Coronary artery (tissue), 2 donors: ENCODE results near the gene HIRA.

ENCODE experiments used
- DNase-seq: peaks from one replicate; pipeline ENCODE4 v3.0.0-alpha.2; 2017; ENCODE audit warnings: low spot score
- H3K27ac ChIP-seq, 2 donors: fragments of 200-600 bp; sonication (generic); one replicate each; pipeline ENCODE4 v1.5.1; 2016 to 2019
- H3K4me3 ChIP-seq: fragments of 200-600 bp; sonication (generic); 2 replicates; pipeline ENCODE4 v1.5.1; 2016; ENCODE audit warnings: mild to moderate bottlenecking, moderate library complexity
- CTCF ChIP-seq: fragments of 200-600 bp; sonication (generic); IDR thresholded peaks from one replicate; pipeline ENCODE4 v1.5.1; 2019; ENCODE audit warnings: antibody characterized with exemption

HIRA gene

GRCh38 chr22:19355413-19356157, 75.9 kb downstream of the HIRA start:
- no peak for TF ChIP-seq CTCF

GRCh38 chr22:19354201-19354600, 77.3 kb downstream of the HIRA start:
- Histone ChIP-seq H3K4me3 (no peak overlapping the region), H3K27ac (no peak overlapping the region)
- no peak for TF ChIP-seq CTCF
- DNase-seq: no peak

More at GRCh38 chr22:19355413-19356157, 75.9 kb downstream of the HIRA start:
- H3K27ac ChIP-seq: no peak overlapping the region
- H3K4me3 ChIP-seq: no peak overlapping the region
- DNase-seq: no peak

GRCh38 chr22:19353363-19354131, 78.0 kb downstream of the HIRA start:
- Histone ChIP-seq H3K4me3 (no peak overlapping the region), H3K27ac (no peak overlapping the region)
- no peak for DNase-seq
- no peak for TF ChIP-seq CTCF

DNA sequence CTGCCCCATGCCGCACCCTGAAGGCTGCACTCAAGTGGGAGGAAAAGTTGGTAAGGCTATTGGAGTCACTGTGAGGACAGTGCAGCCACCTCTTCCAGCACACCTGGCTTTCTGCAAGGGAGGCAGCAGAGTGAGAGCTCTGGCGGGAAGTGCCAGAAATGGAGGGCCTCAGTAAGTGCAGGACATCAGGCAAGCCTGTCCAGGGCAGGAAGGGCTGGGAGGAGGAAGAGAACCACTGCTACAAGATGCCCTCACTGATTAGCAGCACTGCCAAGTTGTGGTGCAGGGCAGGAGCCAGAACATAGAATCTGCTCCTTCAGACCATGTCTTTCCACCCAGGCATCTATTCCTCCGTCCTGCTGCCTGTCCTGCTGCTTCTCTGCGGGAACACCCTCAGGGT, 78.8 kb downstream of the HIRA start:
- no peak for TF ChIP-seq CTCF
- Histone ChIP-seq H3K27ac (no peak overlapping the region), H3K4me3 (no peak overlapping the region)
- DNase-seq: no peak

GRCh38 chr22:19352217-19352616, 79.3 kb downstream of the HIRA start:
- Histone ChIP-seq H3K27ac (no peak overlapping the region), H3K4me3 (no peak overlapping the region)
- no peak for TF ChIP-seq CTCF
- no peak for DNase-seq

DNA sequence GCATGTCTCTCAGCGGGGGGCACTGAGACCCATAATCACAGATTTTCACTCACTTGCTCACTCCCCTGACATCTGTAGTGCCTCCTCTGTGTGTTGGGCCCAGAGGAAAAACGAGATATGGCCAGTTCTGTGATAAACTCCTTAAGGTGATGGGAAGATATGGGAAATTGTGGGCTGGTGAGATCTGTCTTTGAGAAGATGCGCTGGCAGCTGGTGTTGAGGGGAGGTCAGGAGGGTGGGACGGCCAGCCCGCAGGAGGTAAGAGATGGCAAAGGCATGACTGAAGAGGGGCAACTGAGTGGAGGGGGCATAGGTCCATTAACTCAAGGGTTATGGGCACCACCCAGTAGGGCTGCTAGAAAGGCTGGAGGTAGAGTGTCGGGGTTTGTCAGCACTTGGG, 79.9 kb downstream of the HIRA start:
- Histone ChIP-seq H3K27ac (no peak overlapping the region), H3K4me3 (no peak overlapping the region)
- DNase-seq: no peak
- TF ChIP-seq CTCF: no peak

DNA sequence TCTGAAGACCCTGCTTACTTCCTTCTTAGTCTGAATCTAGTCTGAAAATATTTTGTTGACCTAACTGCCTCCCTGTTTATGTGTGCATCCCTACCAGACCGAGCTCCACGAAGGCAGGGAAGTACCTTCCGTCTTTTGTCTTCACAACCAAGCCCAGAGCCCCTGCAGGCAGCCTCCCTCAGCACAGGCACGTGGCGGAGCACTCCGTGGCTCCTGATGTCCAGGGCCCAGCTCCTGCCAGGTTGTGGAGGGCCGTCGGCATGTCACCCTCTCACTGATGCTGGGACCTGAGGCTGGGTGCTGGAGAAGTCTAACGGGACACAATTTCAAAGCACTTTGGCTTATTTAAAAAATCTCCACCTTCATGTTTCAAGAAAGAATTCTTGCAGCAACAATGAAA, 80.6 kb downstream of the HIRA start:
- no peak for TF ChIP-seq CTCF
- H3K4me3 ChIP-seq: no peak overlapping the region
- H3K27ac ChIP-seq: no peak overlapping the region
- no peak for DNase-seq
